Liver (tissue), 3 donors: ENCODE measurements around the gene INTS2.

Experiments
- EGR1 ChIP-seq, 2 donors: IDR thresholded peaks; 2 replicates each; pipeline ENCODE4 v1.6.1; 2016 to 2018; ENCODE audit warnings: antibody characterized with exemption in 2 of 2, low read depth in 2 of 2
- FOXA1 ChIP-seq: IDR thresholded peaks from 2 replicates; pipeline ENCODE4 v1.6.1; 2016; ENCODE audit warnings: antibody characterized with exemption
- FOXA2 ChIP-seq: IDR thresholded peaks from 2 replicates; pipeline ENCODE4 v1.6.1; 2016; ENCODE audit warnings: antibody characterized with exemption
- GABPA ChIP-seq, 2 donors: IDR thresholded peaks in 1 of 2; conservative IDR thresholded peaks in 1 of 2; 2 replicates each; pipeline ENCODE4 v1.6.1; 2016; ENCODE audit warnings: antibody characterized with exemption in 2 of 2, mild to moderate bottlenecking in 1 of 2, moderate library complexity in 1 of 2
- JUND ChIP-seq, 2 donors: IDR thresholded peaks; 2 replicates each; pipeline ENCODE4 v1.6.1; 2016; ENCODE audit warnings: antibody characterized with exemption in 2 of 2
- RAD21 ChIP-seq, 2 donors: IDR thresholded peaks; 2 replicates each; pipeline ENCODE4 v1.6.1; 2016; ENCODE audit warnings: antibody characterized with exemption in 2 of 2, mild to moderate bottlenecking in 2 of 2
- SP1 ChIP-seq: IDR thresholded peaks from 2 replicates; pipeline ENCODE4 v1.6.1; 2018; ENCODE audit warnings: antibody characterized with exemption, mild to moderate bottlenecking
- TAF1 ChIP-seq: conservative IDR thresholded peaks from 2 replicates; pipeline ENCODE4 v1.6.1; 2016; ENCODE audit warnings: antibody characterized with exemption, mild to moderate bottlenecking
- YY1 ChIP-seq: IDR thresholded peaks from 2 replicates; pipeline ENCODE4 v1.6.1; 2016; ENCODE audit warnings: antibody characterized with exemption, mild to moderate bottlenecking
- TF ChIP-seq, protein P1 (sequence below): fragments of 150-350 bp; IDR thresholded peaks from 2 replicates; pipeline ENCODE4 v1.5.1; 2017; ENCODE audit warnings: improper control_type of control experiment, low read depth, low read length; ENCODE audit not compliant: missing input control
- TF ChIP-seq, protein P2 (sequence below): IDR thresholded peaks from 2 replicates; pipeline ENCODE4 v1.6.1; 2016; ENCODE audit warnings: antibody characterized with exemption
- TF ChIP-seq, protein P3 (sequence below): IDR thresholded peaks from 2 replicates; pipeline ENCODE4 v1.6.1; 2016; ENCODE audit warnings: antibody characterized with exemption
- donor health status: healthy.
- donor health status: healthy.

DNA sequence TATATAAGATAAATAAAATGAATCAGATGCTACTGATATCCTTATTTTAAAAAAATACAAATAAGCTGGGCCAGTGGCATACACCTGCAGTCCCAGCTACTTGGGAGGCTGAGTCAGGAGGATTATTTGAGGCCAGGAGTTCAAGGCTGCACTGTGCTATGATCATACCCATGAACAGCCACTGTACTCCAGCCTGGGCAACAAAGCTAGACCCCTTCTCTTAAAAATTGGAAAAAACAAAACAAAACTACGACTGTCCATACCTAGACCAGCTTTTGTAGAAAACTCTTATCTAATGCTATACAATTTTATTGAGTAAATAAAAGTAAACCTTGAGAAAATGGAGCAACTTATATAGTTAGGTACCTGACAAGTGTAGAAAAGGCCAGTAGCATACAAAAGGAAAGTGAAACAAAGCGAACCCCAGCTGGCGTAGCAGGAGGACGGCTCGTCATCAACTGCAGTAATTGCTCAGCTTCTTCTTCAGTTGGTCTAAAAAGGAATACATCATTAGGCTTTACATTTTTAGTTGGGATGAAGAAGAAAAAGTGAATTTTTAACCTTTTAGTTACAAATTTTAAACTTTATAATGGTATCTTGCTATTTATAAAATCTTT lies 23.6 kb downstream of the INTS2 start:
- TF ChIP-seq YY1 (no peak), JUND (IDR thresholded peaks at IDR 0.05) (no peak), SP1 (no peak), RAD21 (IDR thresholded peaks at IDR 0.05) (no peak), GABPA (IDR thresholded peaks at IDR 0.05 in 1 of 2, conservative IDR thresholded peaks at IDR 0.05 in 1 of 2) (no peak), FOXA1 (no peak), FOXA2 (no peak), TAF1 (no peak), EGR1 (IDR thresholded peaks at IDR 0.05; ENCODE audit: low read depth in 2 of 2) (no peak)
- TF ChIP-seq, protein P1, sequence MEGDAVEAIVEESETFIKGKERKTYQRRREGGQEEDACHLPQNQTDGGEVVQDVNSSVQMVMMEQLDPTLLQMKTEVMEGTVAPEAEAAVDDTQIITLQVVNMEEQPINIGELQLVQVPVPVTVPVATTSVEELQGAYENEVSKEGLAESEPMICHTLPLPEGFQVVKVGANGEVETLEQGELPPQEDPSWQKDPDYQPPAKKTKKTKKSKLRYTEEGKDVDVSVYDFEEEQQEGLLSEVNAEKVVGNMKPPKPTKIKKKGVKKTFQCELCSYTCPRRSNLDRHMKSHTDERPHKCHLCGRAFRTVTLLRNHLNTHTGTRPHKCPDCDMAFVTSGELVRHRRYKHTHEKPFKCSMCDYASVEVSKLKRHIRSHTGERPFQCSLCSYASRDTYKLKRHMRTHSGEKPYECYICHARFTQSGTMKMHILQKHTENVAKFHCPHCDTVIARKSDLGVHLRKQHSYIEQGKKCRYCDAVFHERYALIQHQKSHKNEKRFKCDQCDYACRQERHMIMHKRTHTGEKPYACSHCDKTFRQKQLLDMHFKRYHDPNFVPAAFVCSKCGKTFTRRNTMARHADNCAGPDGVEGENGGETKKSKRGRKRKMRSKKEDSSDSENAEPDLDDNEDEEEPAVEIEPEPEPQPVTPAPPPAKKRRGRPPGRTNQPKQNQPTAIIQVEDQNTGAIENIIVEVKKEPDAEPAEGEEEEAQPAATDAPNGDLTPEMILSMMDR, result no peak
- TF ChIP-seq, protein P2, sequence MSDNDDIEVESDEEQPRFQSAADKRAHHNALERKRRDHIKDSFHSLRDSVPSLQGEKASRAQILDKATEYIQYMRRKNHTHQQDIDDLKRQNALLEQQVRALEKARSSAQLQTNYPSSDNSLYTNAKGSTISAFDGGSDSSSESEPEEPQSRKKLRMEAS, result no peak
- TF ChIP-seq, protein P3, sequence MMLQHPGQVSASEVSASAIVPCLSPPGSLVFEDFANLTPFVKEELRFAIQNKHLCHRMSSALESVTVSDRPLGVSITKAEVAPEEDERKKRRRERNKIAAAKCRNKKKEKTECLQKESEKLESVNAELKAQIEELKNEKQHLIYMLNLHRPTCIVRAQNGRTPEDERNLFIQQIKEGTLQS, result no peak
